NCI-H2227 (cell line): ENCODE measurements around the gene CRIM1.
A peak's percentile ranks its signal among the peaks of the same experiment; 100 is the strongest.

Experiments
- DNase-seq: peaks from one replicate; lab custom pipeline; 2025; ENCODE audit not compliant: unreplicated experiment; lab: John Stamatoyannopoulos, UW

Gene CRIM1

DNA sequence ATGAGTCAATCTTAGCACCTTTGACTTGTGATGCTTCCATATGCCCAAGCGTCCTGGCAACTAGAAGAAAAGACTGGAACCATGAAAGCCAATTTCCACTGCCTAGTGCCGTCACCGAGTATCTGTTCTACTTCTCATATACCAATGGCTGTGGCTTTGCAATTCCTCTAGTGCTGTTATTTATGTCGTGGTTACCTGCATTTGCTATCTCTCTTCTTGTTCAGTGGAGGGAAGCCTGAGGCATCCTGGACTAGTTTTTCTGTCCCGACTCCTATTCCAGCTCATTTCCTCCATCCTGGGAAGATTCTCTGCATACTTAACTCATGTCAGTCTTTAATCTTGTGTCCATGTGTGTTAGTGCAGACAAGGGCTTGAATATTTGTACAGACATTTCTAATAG is 124.5 kb downstream of the CRIM1 start:
- no peak for DNase-seq

DNA sequence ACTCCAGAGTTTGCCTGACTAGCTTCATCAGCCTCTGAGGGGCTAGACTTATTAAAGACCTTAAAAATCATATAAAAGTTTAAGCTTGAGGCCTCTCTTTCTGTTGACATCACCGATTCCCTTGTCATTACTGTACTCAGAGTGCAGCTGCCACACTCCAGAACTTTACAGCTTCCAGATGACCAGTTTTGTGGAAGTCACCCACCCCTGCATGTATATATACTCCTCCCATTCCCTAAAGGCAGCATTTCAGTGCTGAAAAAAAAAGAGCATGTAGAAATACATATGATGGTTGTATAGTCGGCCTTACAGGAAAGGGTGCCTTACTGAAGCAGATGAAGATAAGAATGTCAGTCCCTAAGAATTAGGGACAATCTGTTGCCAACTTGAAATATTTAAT is 125.1 kb downstream of the CRIM1 start:
- DNase-seq: no peak

DNA sequence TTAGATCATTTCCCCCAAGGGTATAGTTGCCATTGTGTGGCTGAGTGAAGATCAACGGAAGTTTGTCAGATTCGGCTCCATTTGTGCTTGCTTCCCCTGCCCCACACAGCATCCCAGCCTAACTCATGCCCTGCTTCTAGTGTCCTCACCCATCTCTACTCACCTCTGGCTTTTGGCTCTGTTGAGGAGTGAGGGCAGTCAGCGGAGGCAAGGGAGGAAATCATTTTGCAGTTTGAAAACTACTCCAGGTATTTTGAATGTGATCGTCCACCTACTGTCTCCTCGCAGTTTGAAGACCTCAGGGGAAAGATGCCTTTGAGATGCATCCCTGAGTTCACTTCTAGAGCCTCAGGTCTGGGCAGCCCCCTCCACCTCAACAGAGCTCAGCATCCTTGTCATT is 126.1 kb downstream of the CRIM1 start:
- no peak for DNase-seq

DNA sequence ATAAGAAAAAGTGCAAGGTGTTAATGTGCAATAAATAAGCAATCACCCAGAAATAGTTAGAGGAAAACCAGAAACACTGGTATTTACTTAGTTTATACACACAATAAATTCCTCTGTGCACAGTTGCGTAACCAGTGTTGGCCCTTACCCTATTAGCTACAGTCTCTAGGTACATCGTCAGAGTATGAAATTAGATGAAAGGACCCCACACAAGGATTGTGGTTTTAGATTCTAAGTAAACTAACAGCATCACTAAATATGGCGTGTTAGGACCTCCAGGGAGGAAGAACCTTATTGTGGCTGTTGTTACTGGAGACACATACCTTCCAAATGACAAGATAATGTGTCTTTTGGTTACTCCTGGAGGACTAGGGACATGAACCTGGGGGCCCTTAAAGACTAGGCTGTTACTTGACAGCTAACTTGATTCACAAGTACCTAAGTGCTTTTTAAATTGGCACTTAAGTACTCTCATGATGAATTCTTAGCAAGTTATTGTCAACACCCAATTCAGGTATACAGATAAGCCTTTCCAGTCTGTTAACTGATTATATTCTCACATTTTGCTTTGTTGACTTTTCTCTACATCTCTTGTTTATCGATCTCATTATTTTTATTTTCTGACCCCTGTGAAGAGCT is 127.1 kb downstream of the CRIM1 start:
- DNase-seq: no peak

DNA sequence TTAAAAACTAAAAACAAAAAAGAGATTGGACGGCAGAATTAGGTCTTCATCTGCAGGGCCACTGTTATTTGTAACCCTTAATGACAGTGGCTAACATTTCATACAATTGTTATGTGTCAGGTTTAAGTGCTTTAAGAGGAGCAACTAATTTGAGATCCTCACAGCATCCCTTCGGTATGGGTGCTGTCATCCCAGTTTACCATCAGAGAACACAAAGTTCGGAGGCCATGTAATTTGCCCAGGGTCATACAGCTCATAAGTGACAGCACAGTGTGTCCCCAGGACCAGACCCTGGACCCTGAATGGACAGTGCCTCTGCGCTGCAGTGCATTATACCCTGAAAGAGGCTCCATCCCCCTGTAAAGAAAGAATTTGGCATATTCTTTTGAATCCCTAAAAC is 127.7 kb downstream of the CRIM1 start:
- DNase-seq: no peak

DNA sequence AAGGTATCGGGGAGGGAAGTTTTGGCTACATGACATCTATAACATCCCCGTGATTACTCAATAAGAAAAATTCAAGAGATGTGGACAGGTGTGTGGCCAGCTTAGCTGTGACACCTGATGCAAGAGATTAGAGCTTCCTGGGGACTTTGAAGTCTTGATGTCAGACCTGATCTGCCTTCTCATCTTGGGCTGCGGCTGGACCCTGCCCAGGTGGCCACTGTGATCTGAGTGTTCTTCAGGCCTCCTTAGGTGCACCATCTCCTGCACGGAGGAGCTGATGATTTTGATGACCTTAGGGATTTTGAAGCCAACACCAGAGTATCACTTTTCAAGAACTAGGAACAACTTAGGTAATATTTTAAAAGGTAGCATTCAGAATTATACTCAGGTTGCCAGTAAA is 128.9 kb downstream of the CRIM1 start:
- DNase-seq: no peak

DNA sequence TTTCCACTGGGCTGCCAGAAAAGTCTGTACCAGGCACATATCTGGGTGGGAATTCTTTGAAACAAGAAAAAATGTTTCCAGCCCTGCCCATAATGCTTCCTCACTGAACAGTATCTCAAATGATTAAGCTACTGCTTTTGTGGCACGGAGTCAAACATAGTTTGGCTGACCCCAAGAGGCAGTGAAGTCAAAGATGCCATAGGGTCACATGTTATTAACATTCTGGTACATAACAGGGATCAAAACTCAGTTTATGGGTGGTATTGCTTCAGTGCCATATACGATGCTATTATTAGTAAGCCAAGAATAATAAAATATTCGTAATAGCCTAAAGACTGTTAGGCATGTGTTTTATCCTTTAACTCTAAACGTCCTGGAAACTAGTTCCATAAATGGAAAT is 129.9 kb downstream of the CRIM1 start:
- DNase-seq: no peak

DNA sequence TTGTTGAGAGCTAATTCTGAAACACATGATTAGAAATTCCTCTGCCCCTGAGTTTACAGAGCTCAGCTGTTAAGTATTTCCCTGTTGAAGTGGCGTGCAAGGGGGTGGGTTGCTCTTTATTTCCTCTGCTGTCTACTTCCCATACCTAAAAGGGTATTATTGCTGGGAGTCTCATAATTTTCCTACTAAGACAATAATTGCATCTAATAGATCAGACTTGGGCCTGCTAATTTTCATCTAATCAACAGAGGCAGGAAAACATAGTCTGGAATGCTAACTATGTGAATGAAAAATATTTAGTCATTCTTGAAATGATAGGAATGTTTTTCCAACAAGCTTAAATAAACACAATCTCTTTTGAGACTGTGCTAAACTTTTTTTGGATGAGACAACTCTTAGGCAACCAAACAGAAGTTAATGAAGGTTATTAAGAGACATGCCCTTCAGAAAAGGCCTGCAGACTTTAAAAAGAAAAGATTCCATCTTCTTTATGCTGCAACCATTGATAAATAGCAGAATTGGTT is 131.0 kb downstream of the CRIM1 start:
- no peak for DNase-seq

DNA sequence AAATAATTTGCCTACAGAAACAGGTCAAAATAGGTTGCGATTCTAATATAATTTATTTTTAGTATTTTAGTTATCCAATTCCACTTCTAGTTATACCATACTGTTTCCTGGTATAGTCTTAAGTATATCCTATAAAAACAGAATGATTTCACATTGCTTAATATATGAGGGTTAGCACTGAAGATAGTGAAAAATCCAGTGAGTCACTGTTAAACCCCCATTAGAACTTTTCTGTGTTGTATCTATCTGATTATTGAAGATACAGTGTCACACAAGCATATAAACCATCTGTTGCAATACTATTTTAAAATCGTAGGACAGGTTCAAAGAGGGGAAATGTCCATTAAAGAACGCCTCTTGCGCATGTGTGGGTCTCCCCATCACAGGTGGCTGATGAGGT is 132.4 kb downstream of the CRIM1 start:
- DNase-seq: no peak

DNA sequence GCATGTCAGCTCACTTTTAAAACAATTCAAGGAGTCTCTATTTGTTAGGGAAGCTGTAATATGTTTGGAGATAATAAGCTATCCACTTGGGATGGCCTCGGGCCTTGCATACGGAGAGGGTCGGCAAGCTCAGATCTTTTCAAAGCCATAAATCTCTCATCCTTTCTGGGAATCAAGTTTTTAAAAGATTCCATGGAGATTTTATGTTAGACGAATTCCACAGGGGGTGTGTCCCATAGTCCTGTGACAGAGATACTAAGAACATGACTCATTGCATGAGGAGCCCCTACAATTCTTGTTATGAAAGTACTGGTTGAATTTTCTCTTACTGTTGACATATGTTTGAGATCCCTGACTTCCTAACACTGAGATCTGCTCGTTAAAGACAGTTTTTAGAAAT is 133.7 kb downstream of the CRIM1 start:
- DNase-seq: no peak

DNA sequence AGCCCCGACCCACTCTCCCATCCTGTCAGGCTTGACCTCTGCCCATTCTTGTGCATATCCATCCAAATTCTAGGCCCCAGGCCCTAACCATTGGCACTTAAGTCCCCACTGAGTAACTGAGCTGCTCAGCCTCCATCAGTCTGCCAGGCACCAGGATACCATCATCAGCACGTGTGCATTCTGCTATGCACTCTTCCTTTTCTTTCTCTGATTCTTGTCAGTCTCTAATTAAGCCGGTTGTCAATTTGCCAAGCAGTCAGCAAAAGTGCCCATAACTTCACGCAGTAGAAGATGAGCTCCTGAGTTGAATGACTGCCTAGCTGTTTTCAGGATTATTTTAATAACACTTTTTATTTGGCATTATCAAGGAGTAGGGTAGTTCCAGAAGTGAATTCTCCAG is 135.2 kb downstream of the CRIM1 start:
- no peak for DNase-seq

DNA sequence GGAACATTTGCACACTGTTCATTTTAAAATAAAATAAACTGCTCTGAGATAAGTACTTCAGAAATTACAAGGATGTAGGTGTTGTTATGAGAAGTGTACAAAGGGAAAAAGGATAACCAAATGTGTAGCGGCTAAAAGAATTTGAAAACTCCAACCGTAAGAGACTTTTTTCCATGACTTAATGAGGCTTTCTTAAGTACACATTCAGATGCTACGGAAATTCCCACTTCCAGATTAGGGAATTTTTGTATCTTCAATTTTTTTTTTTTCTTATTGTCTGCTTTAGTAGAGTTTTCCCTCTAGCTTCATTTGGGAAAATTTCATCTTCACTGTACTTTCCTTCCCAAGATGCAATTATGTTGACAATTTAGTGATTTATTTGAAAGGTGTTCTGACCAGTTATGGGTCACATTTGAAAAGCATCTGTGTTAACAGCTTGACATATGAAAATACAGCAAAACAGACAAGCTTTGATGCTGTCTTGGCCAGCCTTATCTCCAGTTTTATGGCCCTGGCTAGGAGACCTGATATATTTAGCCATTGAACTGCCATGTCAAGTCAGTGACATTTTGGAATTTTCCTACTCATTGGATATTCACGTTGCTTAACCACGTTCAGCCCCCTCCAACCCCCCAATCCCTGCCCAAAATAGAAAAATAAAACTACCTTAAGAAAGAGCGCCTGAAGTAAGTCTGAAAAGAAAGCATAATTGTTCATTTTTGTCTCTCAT is 136.8 kb downstream of the CRIM1 start:
- peak; percentile 7 for DNase-seq

DNA sequence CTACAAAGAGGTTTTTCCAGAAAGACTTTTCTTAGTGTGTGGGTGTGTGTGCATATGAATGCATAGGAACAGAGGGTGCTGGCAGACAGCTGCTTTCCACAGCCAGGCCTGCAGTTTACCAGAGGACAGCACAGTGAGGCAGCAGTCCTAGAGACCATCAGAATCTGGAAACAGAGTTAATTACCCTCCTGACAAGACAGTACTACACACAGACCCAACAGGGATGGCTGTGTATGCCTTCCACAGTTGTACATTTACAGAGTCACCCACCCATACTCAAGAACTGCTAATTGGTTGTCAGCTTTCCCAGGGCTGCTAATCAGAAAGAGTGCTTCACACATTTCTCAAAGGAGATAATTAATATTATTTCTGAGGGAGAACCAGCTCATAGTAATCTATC is 137.7 kb downstream of the CRIM1 start:
- no peak for DNase-seq

DNA sequence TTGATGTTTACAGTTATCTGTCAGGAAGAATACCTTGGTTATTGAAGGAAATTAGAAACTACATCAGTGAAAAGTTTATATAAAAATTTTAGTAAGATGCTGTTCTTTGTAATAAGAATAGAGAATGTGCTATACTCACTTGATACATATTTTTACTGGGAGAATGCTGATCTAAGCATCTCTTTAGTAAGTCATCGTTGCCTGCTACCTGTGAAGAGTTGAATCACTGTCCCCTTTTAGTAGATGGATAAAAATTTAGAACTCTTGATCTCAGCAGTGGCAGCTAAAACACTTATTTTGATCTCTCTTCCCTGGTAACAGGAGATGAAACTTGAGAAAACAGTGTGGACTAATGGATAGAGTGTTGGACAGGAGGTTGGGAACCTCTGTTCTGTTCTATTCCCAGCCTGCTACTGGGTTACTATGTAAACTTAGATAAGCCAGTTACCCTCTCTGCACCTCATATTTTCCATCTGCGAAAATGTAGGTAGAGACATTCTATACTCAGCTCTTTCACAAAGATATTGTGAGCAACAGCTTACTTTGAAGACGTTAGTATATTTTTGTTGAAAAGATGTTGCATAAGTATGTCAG is 142.1 kb downstream of the CRIM1 start:
- DNase-seq: no peak

DNA sequence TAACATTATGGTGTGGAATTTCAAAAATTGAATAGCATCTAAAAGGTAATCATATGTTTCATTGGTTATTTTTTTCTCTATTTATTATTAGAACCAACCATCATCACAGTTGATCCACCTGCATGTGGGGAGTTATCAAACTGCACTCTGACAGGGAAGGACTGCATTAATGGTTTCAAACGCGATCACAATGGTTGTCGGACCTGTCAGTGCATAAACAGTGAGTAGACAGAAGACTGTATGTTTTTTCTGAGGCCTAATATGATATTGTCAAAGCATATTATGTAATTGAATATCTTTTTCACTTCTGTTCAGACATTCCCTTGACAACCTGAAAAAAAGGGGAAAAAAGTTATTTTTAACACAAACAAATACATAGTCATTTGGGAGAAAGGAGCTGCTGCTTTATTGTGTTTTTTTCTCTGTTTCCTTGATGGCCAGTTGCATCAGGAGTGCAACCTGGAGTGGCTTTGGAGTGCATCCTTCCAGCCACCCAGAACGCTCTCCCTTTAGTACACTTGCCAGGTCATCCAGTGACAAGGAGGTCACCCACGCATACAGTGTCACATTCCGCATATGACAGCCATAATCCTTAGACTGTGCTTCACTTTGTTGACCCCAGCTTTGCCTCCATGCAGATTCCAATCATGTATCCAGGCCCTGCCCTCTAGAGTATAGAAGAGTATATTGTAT is 143.7 kb downstream of the CRIM1 start:
- DNase-seq: no peak

DNA sequence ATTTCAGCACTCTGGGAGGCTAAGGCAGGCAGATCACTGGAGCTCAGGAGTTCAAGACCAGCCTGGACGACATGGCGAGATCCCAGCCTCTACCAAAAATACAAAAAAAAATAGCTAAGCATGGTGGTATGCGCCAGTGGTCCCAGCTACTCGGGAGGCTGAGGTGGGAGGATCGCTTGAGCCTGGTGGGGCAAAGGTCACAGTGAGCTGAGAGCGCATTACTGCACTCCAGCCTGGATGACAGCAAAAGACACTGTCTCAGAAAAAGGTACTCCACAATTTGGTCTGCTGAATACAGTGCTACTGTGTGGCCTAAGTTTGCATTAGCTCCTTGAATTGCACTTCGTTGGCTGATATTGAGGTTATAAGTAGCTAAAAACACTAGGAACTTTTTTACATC is 144.5 kb downstream of the CRIM1 start:
- DNase-seq: no peak

DNA sequence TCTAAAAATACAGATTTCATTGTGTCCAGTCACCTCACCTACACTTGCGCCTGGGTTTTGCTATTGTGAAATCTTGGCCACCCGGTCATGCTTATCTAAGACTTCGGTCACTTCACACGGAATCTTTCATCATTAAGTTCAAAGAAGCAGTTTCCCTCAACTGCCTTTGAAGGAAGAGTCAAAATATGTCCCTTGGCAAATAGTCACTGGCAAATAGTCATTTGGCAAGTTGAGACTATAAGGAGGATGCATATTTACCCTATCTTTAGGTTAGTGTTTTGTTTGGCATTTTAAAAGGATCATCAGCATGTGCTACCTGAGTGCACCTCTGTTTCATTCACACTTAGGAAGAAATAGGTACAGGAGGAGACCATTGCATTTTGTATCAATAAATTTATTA is 146.5 kb downstream of the CRIM1 start:
- DNase-seq: no peak

DNA sequence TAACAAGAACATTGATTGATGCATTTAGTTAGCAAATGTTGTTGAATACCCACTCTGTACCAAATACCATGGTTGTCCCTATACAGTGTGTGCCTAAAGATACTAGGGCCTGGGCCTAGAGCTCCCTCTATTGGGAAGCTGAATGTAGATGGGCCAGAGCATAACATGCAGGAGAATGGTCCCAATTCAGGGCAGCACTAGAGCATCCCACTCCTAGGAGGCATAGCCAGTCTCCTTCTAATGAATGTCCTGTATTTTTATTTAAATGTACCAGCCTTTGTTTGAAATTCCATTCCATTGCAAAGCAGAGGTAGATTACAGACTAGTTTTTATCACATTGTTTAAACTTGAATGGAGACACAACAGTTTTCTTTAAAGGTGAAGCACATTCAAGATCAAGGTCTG is 151.8 kb downstream of the CRIM1 start:
- DNase-seq: peak; percentile 38

DNA sequence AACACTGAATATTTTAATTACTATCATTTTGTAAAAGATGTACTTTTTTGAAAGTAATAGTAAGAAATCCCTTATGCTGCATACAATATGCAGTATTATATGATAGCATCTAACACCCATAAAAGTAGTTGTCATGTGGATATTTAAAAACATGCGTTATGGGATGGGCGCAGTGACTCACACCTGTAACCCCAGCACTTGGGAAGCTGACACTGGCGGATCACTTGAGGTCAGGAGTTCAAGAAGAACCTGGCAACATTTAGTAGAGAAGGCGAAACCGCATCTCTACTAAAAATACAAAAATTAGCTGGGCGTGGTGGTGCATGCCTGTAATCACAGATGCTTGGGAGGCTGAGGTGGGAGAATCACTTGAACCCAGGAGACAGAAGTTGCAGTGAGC is 153.5 kb downstream of the CRIM1 start:
- DNase-seq: no peak

DNA sequence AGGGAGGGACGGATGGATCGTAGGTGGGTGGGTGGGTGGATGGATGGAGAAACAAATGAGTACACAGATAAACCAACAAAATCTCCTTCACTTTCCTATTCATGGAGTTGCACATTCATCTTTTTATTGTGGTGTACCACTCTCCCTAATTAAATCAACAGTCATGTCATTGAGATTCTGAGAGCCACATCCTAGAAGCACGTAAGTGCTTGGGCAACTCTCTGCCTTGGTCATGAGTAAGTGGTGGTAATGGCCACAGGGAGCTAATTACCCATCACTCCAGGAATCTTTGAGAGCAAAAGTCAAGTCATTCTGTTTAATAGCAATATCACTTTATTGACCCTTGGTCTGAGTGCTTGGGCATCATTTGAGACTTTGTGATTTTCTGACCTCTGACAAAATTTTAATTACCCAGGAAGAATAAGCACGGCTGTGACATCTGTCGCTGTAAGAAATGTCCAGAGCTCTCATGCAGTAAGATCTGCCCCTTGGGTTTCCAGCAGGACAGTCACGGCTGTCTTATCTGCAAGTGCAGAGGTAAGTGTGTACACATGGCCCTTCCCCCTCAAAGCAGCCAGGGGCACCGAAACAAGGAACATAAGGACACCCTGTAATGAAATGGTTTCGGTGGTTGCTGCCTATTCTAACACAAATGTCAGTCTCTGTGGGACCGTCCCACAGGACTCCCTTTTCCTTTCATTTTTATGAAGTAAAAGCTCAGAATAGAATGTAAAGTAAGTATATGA is 156.5 kb downstream of the CRIM1 start:
- DNase-seq: no peak

DNA sequence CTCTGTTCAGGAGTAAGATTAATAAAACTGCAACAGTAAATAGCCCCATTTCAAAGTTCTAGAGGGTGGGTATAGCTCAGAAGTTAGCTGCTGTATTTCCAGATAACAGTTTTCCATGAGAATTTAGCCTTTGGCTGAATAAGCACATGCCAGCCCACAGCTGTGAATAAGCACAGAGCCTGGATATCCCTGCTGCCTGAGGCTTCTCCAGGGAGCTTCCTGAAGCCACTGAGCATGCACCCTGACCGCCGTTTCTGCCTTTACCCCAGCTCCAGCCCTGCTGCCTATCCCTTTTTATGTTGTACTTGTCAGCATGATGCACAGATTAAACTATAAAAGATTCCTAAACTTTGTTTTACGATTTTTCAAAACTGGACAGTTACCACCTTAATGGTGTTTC is 157.1 kb downstream of the CRIM1 start:
- no peak for DNase-seq
